GM23338 (cell line): ENCODE measurements around the gene UGT1A3. TPM values are rescaled to one million over a fixed set of nuclear protein-coding genes. Genes with fewer than 3 reads are reported as not detected.

ENCODE experiments used
- ATAC-seq: fragments of 200-7000 bp; cut with Tn5 transposase; 3 replicates; pipeline ENCODE4 v1.9.1; 2020
- DNase-seq: peaks from one replicate; pipeline ENCODE4 v3.0.0-alpha.2; 2015; ENCODE audit warnings: low spot score
- H2AFZ ChIP-seq: fragments of 200-600 bp; sonication (generic); 2 replicates; pipeline ENCODE4 v1.8.0; 2016; ENCODE audit warnings: antibody characterized with exemption, mild to moderate bottlenecking, moderate library complexity
- H3F3A ChIP-seq: fragments of 200-600 bp; sonication (generic); replicated peaks from 2 replicates; pipeline ENCODE4 v1.8.0; 2017; ENCODE audit warnings: antibody characterized with exemption, mixed run types, low read depth
- H3K27ac ChIP-seq: fragments of 200-600 bp; sonication (generic); 2 replicates; pipeline ENCODE4 v1.6.1; 2016; ENCODE audit warnings: low read depth
- H3K27me3 ChIP-seq: fragments of 200-600 bp; sonication (generic); 2 replicates; pipeline ENCODE4 v1.8.0; 2016; ENCODE audit warnings: mild to moderate bottlenecking, mixed run types, moderate library complexity; ENCODE audit not compliant: insufficient read depth
- H3K36me3 ChIP-seq: fragments of 200-600 bp; sonication (generic); 2 replicates; pipeline ENCODE4 v1.8.0; 2016; ENCODE audit warnings: mild to moderate bottlenecking; ENCODE audit not compliant: insufficient read depth
- H3K4me1 ChIP-seq: fragments of 200-600 bp; sonication (generic); 2 replicates; pipeline ENCODE4 v1.8.0; 2016; ENCODE audit warnings: mild to moderate bottlenecking, moderate library complexity; ENCODE audit not compliant: insufficient read depth
- H3K4me2 ChIP-seq: fragments of 200-600 bp; sonication (generic); 2 replicates; pipeline ENCODE4 v1.7.1; 2017; ENCODE audit warnings: mixed run types
- H3K4me3 ChIP-seq: fragments of 200-600 bp; sonication (generic); 2 replicates; pipeline ENCODE4 v1.6.1; 2016; ENCODE audit warnings: mixed run types
- H3K79me2 ChIP-seq: fragments of 200-600 bp; sonication (generic); replicated peaks from 2 replicates; pipeline ENCODE4 v1.8.0; 2017; ENCODE audit warnings: mild to moderate bottlenecking; ENCODE audit not compliant: insufficient read depth
- H3K9me2 ChIP-seq: fragments of 200-600 bp; sonication (generic); 2 replicates; pipeline ENCODE4 v1.8.0; 2017; ENCODE audit not compliant: insufficient read depth
- H4K20me1 ChIP-seq: fragments of 200-600 bp; sonication (generic); replicated peaks from 2 replicates; pipeline ENCODE4 v1.8.0; 2017; ENCODE audit warnings: mild to moderate bottlenecking; ENCODE audit not compliant: insufficient read depth
- H3K27ac Mint-ChIP-seq: 2 replicates; pipeline ENCODE4 v1.8.0; 2020; ENCODE audit warnings: inconsistent platforms, mild to moderate bottlenecking, moderate library complexity, mixed read lengths
- H3K27me3 Mint-ChIP-seq: 3 replicates; pipeline ENCODE4 v1.8.0; 2022; ENCODE audit warnings: low read depth, mild to moderate bottlenecking, moderate library complexity, mixed read lengths, inconsistent platforms; ENCODE audit not compliant: insufficient read depth, poor library complexity
- H3K36me3 Mint-ChIP-seq: 3 replicates; pipeline ENCODE4 v1.8.0; 2021; ENCODE audit warnings: low read depth, mild to moderate bottlenecking, inconsistent platforms, moderate library complexity, mixed read lengths
- H3K4me1 Mint-ChIP-seq: 3 replicates; pipeline ENCODE4 v1.8.0; 2020; ENCODE audit warnings: mild to moderate bottlenecking, inconsistent platforms, mixed read lengths
- H3K4me3 Mint-ChIP-seq: 3 replicates; pipeline ENCODE4 v1.8.0; 2021; ENCODE audit warnings: moderate library complexity, mild to moderate bottlenecking, inconsistent platforms, mixed read lengths
- H3K9me3 Mint-ChIP-seq: 3 replicates; pipeline ENCODE4 v1.8.0; 2020; ENCODE audit warnings: moderate library complexity, mild to moderate bottlenecking, inconsistent platforms, mixed read lengths
- CREB1 ChIP-seq: fragments of 250-450 bp; sonication (Bioruptor Pico); IDR thresholded peaks from 2 replicates; pipeline ENCODE4 v1.5.0; 2020; ENCODE audit warnings: low read depth, mild to moderate bottlenecking, moderate library complexity
- EZH2 ChIP-seq: fragments of 200-600 bp; sonication (generic); IDR thresholded peaks from one replicate; pipeline ENCODE4 v1.8.0; 2017; ENCODE audit warnings: antibody characterized with exemption, mild to moderate bottlenecking, low read depth; ENCODE audit not compliant: unreplicated experiment
- EZH2phosphoT487 ChIP-seq: fragments of 200-600 bp; sonication (generic); IDR thresholded peaks from one replicate; pipeline ENCODE4 v1.8.1; 2018; ENCODE audit warnings: antibody characterized with exemption; ENCODE audit not compliant: unreplicated experiment
- JUNB ChIP-seq: IDR thresholded peaks from one replicate; pipeline ENCODE4 v1.6.1; 2016; ENCODE audit warnings: antibody characterized with exemption; ENCODE audit not compliant: unreplicated experiment
- NANOG ChIP-seq: IDR thresholded peaks from 2 replicates; pipeline ENCODE4 v1.6.1; 2016; ENCODE audit warnings: antibody characterized with exemption, borderline replicate concordance
- POLR2AphosphoS5 ChIP-seq: IDR thresholded peaks from 2 replicates; pipeline ENCODE4 v1.6.1; 2016; ENCODE audit warnings: antibody characterized with exemption, low read depth
- STAT1 ChIP-seq: IDR thresholded peaks from one replicate; pipeline ENCODE4 v1.6.1; 2016; ENCODE audit warnings: antibody characterized with exemption; ENCODE audit not compliant: unreplicated experiment
- ZNF114 ChIP-seq: fragments of 250-450 bp; sonication (Bioruptor Pico); IDR thresholded peaks from 2 replicates; pipeline ENCODE4 v1.5.0; 2020; ENCODE audit warnings: mild to moderate bottlenecking, moderate library complexity
- ZNF331 ChIP-seq: fragments of 250-450 bp; sonication (Bioruptor Pico); IDR thresholded peaks from 2 replicates; pipeline ENCODE4 v1.5.0; 2020; ENCODE audit warnings: low read depth, mild to moderate bottlenecking, moderate library complexity
- polyA plus RNA-seq: library from polyadenylated mRNA; unstranded; fragments of >200 nt; fragmentation: Nextera tagmentation; extraction: Ambion mirVana; gene quantifications from 2 replicates; pipeline ENCODE4 v1.2.1, GENCODE V29; 2016
- total RNA-seq: library from RNA; depleted of rRNA; stranded (reverse); fragments of >200 nt; shearing (Covaris generic); gene quantifications from 2 replicates; pipeline ENCODE4 v1.2.3, GENCODE V29; 2014
- TF ChIP-seq, protein P1 (sequence below): IDR thresholded peaks from 2 replicates; pipeline ENCODE4 v1.6.1; 2016; ENCODE audit warnings: antibody characterized with exemption
- TF ChIP-seq, protein P2 (sequence below), 2 experiments: fragments of 200-600 bp in 1 of 2; sonication (generic) in 1 of 2; conservative IDR thresholded peaks; 2 replicates each; pipeline versions ENCODE4 v1.5.1 to v1.6.1; 2016 to 2017; ENCODE audit warnings: antibody characterized with exemption in 2 of 2, low read depth in 2 of 2, mild to moderate bottlenecking in 2 of 2, moderate library complexity in 1 of 2
- TF ChIP-seq, protein P3 (sequence below): fragments of 250-450 bp; sonication (Bioruptor Pico); IDR thresholded peaks from 2 replicates; pipeline ENCODE4 v1.5.0; 2020; ENCODE audit warnings: mild to moderate bottlenecking, moderate library complexity
- TF ChIP-seq, protein P4 (sequence below): IDR thresholded peaks from one replicate; pipeline ENCODE4 v1.6.1; 2018; ENCODE audit warnings: antibody characterized with exemption; ENCODE audit not compliant: unreplicated experiment

The UGT1A3 gene
- total and polyA plus RNA-seq, 2 experiments from 2014 or later, result not detected

DNA sequence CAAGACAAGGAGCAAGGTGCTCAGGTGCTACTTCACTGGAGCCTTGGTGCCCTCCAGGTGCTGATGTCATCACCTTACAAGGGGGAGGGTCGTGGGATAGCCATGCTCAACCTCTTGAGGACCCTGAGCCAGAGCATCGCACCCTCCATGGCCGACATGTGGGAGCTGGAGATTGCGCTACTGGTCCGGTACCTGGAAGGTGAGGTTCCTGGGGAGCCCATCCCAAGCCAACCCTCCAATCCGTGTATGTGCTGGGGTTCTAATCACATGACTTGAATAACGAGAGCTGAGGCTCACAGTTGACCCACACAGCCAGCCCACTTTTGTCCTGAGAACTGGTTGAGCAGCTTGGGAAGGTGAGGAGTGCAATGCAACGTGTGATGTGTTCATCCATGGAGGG lies 75.2 kb downstream of the UGT1A3 start:
- H4K20me1 ChIP-seq, result no peaks in the 10 kb centered on the region
- no peaks in the 10 kb centered on the region for H3K79me2 ChIP-seq
- Mint-ChIP-seq H3K9me3 (peaks cover 14% of the 10 kb centered on the region), H3K4me3 (no peak overlapping the region), H3K27ac (no peak overlapping the region), H3K36me3 (no peaks in the 10 kb centered on the region), H3K4me1 (no peaks in the 10 kb centered on the region), H3K27me3 (peaks cover 3% of the 10 kb centered on the region)
- H3K36me3 ChIP-seq, result no peaks in the 10 kb centered on the region
- H3K4me3 ChIP-seq, result no peak overlapping the region
- H3K9me2 ChIP-seq, result no peaks in the 10 kb centered on the region
- no peak overlapping the region for H3K4me2 ChIP-seq
- H3F3A ChIP-seq, result no peaks in the 10 kb centered on the region
- H2AFZ ChIP-seq, result no peak overlapping the region
- ATAC-seq, result no peak
- TF ChIP-seq, protein P1, sequence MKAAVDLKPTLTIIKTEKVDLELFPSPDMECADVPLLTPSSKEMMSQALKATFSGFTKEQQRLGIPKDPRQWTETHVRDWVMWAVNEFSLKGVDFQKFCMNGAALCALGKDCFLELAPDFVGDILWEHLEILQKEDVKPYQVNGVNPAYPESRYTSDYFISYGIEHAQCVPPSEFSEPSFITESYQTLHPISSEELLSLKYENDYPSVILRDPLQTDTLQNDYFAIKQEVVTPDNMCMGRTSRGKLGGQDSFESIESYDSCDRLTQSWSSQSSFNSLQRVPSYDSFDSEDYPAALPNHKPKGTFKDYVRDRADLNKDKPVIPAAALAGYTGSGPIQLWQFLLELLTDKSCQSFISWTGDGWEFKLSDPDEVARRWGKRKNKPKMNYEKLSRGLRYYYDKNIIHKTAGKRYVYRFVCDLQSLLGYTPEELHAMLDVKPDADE, result no peak
- TF ChIP-seq, protein P2, sequence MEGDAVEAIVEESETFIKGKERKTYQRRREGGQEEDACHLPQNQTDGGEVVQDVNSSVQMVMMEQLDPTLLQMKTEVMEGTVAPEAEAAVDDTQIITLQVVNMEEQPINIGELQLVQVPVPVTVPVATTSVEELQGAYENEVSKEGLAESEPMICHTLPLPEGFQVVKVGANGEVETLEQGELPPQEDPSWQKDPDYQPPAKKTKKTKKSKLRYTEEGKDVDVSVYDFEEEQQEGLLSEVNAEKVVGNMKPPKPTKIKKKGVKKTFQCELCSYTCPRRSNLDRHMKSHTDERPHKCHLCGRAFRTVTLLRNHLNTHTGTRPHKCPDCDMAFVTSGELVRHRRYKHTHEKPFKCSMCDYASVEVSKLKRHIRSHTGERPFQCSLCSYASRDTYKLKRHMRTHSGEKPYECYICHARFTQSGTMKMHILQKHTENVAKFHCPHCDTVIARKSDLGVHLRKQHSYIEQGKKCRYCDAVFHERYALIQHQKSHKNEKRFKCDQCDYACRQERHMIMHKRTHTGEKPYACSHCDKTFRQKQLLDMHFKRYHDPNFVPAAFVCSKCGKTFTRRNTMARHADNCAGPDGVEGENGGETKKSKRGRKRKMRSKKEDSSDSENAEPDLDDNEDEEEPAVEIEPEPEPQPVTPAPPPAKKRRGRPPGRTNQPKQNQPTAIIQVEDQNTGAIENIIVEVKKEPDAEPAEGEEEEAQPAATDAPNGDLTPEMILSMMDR (conservative IDR thresholded peaks at IDR 0.05; ENCODE audit: low read depth in 2 of 2), result no peak
- TF ChIP-seq EZH2phosphoT487, result no peak
- TF ChIP-seq JUNB, result no peak
- TF ChIP-seq, protein P3, sequence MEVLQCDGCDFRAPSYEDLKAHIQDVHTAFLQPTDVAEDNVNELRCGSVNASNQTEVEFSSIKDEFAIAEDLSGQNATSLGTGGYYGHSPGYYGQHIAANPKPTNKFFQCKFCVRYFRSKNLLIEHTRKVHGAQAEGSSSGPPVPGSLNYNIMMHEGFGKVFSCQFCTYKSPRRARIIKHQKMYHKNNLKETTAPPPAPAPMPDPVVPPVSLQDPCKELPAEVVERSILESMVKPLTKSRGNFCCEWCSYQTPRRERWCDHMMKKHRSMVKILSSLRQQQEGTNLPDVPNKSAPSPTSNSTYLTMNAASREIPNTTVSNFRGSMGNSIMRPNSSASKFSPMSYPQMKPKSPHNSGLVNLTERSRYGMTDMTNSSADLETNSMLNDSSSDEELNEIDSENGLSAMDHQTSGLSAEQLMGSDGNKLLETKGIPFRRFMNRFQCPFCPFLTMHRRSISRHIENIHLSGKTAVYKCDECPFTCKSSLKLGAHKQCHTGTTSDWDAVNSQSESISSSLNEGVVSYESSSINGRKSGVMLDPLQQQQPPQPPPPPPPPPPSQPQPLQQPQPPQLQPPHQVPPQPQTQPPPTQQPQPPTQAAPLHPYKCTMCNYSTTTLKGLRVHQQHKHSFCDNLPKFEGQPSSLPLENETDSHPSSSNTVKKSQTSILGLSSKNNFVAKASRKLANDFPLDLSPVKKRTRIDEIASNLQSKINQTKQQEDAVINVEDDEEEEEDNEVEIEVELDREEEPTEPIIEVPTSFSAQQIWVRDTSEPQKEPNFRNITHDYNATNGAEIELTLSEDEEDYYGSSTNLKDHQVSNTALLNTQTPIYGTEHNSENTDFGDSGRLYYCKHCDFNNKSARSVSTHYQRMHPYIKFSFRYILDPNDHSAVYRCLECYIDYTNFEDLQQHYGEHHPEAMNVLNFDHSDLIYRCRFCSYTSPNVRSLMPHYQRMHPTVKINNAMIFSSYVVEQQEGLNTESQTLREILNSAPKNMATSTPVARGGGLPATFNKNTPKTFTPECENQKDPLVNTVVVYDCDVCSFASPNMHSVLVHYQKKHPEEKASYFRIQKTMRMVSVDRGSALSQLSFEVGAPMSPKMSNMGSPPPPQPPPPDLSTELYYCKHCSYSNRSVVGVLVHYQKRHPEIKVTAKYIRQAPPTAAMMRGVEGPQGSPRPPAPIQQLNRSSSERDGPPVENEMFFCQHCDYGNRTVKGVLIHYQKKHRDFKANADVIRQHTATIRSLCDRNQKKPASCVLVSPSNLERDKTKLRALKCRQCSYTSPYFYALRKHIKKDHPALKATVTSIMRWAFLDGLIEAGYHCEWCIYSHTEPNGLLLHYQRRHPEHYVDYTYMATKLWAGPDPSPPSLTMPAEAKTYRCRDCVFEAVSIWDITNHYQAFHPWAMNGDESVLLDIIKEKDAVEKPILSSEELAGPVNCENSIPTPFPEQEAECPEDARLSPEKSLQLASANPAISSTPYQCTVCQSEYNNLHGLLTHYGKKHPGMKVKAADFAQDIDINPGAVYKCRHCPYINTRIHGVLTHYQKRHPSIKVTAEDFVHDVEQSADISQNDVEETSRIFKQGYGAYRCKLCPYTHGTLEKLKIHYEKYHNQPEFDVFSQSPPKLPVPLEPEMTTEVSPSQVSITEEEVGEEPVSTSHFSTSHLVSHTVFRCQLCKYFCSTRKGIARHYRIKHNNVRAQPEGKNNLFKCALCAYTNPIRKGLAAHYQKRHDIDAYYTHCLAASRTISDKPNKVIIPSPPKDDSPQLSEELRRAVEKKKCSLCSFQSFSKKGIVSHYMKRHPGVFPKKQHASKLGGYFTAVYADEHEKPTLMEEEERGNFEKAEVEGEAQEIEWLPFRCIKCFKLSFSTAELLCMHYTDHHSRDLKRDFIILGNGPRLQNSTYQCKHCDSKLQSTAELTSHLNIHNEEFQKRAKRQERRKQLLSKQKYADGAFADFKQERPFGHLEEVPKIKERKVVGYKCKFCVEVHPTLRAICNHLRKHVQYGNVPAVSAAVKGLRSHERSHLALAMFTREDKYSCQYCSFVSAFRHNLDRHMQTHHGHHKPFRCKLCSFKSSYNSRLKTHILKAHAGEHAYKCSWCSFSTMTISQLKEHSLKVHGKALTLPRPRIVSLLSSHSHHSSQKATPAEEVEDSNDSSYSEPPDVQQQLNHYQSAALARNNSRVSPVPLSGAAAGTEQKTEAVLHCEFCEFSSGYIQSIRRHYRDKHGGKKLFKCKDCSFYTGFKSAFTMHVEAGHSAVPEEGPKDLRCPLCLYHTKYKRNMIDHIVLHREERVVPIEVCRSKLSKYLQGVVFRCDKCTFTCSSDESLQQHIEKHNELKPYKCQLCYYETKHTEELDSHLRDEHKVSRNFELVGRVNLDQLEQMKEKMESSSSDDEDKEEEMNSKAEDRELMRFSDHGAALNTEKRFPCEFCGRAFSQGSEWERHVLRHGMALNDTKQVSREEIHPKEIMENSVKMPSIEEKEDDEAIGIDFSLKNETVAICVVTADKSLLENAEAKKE (CRISPR knock-in tag), result no peak
- no peak for TF ChIP-seq STAT1
- no peak for TF ChIP-seq POLR2AphosphoS5
- TF ChIP-seq NANOG, result no peak
- TF ChIP-seq CREB1, result no peak
- TF ChIP-seq, protein P4, sequence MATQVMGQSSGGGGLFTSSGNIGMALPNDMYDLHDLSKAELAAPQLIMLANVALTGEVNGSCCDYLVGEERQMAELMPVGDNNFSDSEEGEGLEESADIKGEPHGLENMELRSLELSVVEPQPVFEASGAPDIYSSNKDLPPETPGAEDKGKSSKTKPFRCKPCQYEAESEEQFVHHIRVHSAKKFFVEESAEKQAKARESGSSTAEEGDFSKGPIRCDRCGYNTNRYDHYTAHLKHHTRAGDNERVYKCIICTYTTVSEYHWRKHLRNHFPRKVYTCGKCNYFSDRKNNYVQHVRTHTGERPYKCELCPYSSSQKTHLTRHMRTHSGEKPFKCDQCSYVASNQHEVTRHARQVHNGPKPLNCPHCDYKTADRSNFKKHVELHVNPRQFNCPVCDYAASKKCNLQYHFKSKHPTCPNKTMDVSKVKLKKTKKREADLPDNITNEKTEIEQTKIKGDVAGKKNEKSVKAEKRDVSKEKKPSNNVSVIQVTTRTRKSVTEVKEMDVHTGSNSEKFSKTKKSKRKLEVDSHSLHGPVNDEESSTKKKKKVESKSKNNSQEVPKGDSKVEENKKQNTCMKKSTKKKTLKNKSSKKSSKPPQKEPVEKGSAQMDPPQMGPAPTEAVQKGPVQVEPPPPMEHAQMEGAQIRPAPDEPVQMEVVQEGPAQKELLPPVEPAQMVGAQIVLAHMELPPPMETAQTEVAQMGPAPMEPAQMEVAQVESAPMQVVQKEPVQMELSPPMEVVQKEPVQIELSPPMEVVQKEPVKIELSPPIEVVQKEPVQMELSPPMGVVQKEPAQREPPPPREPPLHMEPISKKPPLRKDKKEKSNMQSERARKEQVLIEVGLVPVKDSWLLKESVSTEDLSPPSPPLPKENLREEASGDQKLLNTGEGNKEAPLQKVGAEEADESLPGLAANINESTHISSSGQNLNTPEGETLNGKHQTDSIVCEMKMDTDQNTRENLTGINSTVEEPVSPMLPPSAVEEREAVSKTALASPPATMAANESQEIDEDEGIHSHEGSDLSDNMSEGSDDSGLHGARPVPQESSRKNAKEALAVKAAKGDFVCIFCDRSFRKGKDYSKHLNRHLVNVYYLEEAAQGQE, result no peak
- no peak for TF ChIP-seq ZNF114
- TF ChIP-seq ZNF331 (CRISPR knock-in tag), result no peak
- no peak for TF ChIP-seq EZH2
- no peaks in the 10 kb centered on the region for H3K27me3 ChIP-seq
- no peak for DNase-seq
- H3K4me1 ChIP-seq, result no peaks in the 10 kb centered on the region
- H3K27ac ChIP-seq, result no peak overlapping the region
